Skin epidermis (tissue), 12 donors: ENCODE data around the gene PTPRN2.
"Not testable (repeated sequence)": the region's sequence is repeated elsewhere in the genome, so short reads cannot be mapped to it uniquely, and the experiment has no call there.

Experiments
- H3K27ac ChIP-seq, 21 experiments: fragments of 200-600 bp; sonication (generic) in 11 of 21; one replicate each; pipeline ENCODE4 v1.5.0; 2020; ENCODE audit warnings: mild to moderate bottlenecking in 3 of 21, inconsistent platforms in 2 of 21, moderate library complexity in 2 of 21
- H3K4me3 ChIP-seq, 7 experiments: fragments of 200-600 bp; sonication (generic) in 2 of 7; one replicate each; pipeline ENCODE4 v1.5.0; 2020; ENCODE audit warnings: inconsistent platforms in 2 of 7, mild to moderate bottlenecking in 2 of 7, moderate library complexity in 1 of 7

Gene PTPRN2

GRCh38 chr7:157703534-157704195 lies 884.0 kb downstream of the PTPRN2 start:
- Histone ChIP-seq H3K27ac (no peak overlapping the region), H3K4me3 (no peak overlapping the region)

DNA sequence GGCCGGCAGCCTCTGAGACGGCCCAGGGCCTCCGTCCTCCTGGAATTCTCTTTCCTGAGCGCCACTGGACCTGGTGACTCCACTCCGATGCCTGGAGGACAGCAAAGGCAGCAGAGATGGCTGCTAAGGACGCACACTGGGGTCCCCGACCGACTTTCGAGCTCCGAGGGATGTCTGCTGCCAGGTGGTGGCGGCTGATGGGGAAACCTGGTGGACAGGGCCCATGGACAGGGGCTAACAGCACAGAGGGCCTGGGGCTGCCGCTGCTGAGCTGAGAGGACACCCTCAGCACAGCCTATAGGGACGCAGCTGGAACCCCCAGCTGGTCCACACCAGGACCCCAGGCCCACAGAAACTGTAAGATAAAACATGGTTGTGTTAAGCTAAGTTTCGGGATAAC lies 884.5 kb downstream of the PTPRN2 start:
- Histone ChIP-seq H3K27ac (no peak overlapping the region), H3K4me3 (no peak overlapping the region)

- Histone ChIP-seq H3K4me3 (no peak overlapping the region), H3K27ac (no peak overlapping the region)
Observed at GRCh38 chr7:157702311-157703023, 885.2 kb downstream of the PTPRN2 start.

DNA sequence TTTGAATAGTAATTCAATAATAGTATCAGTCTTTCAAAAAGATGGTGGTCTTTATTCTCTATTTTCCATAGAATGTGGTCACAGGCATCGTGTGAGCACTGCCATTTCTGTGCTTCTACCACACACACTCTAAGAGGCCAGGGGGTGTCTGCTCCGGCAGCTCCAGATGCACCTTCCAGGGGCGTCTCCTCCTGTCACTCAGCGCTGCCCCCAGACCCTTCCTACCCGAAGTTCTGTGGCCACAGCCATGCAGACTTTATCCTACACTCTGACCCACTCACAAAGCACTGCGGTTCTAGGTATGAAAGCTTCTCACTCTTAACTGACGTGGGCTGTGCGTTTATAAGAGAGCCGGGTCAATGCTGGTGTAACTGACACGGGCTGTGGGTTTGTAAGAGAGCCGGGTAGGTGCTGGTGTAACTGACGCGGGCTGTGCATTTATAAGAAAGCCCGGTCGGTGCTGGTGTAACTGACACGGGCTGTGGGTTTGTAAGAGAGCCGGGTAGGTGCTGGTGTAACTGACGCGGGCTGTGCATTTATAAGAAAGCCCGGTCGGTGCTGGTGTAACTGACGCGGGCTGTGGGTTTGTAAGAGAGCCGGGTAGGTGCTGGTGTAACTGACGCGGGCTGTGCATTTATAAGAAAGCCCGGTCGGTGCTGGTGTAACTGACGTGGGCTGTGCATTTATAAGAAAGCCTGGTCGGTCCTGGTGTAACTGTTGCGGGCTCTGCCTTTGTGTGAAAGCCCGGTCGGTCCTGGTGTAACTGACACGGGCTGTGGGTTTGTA lies 886.0 kb downstream of the PTPRN2 start:
- H3K4me3 ChIP-seq, H3K27ac ChIP-seq: not testable (repeated sequence)

- Histone ChIP-seq H3K4me3 (no peak overlapping the region), H3K27ac (no peak overlapping the region)
Observed at GRCh38 chr7:157700231-157701005, 887.2 kb downstream of the PTPRN2 start.

- H3K27ac ChIP-seq: no peak overlapping the region
- H3K4me3 ChIP-seq: no peak overlapping the region
Observed at GRCh38 chr7:157699357-157700013, 888.1 kb downstream of the PTPRN2 start.

DNA sequence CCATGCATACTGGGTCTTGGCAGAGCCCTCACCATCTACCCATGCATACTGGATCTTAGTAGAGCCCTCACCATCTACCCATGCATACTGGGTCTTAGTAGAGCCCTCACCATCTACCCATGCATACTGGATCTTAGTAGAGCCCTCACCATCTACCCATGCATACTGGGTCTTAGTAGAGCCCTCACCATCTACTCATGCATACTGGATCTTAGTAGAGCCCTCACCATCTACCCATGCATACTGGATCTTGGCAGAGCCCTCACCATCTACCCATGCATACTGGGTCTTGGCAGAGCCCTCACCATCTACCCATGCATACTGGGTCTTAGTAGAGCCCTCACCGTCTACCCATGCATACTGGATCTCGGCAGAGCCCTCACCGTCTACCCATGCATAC lies 890.3 kb downstream of the PTPRN2 start:
- H3K27ac ChIP-seq, H3K4me3 ChIP-seq: not testable (repeated sequence)

GRCh38 chr7:157695609-157696008 lies 892.0 kb downstream of the PTPRN2 start:
- not testable (repeated sequence) for H3K27ac ChIP-seq, H3K4me3 ChIP-seq

DNA sequence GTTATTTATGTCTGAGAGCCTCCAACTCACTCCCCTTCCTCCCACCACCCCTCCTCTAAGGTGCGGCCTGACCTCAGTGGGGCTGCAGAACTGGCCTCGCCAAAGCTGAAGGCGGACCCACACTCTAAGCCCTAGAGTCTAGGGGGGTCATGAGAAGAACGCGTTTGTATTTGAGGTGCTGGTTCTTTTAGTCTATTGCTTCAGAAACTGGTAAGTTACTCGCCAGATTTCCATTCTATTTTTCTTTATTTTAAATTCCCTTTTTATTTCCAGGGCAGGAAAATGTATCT lies 893.3 kb downstream of the PTPRN2 start:
- no peak overlapping the region for H3K4me3 ChIP-seq
- H3K27ac ChIP-seq: no peak overlapping the region

DNA sequence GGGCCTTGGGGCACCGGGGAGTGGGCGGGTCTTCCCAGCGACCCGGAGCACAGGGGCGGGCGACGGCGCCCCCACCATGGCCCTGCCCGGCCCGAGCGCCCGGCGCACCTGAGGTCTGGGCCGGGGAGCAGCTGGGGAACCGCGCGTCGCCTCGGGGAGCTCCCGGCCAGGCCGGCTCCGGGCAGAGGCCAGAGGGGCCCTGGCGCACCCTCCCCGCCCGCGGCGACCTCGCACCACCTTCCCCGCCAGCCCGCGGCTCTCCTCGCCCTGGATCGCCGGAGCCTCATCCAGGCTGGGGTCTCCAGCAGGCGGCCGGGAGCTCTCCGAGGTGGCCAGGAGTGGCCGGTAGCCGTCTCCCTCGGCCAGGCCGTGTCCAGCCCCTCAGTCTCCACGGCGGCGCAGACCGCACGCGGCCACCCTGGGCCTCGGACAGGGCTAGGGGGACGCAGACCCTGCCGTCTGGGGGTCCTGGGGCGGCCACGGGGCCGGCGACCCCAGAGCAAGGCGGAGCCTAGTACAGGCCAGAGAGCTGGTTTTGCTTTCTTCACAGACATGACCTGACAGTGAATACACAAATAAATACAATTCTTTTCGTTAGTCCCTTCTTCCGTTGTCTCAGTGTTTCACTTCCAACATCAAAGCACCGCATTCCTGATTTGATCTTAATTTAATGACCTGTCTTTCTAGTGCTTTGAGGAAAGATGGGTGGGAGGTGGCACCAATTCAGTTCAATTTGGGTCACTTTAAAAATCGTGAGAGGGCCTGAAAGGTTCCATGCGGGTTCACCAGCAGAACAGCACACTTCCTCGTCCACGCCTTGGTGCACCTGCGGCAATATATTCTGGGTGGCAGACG lies 893.9 kb downstream of the PTPRN2 start:
- H3K27ac ChIP-seq: no peak overlapping the region
- H3K4me3 ChIP-seq: no peak overlapping the region

DNA sequence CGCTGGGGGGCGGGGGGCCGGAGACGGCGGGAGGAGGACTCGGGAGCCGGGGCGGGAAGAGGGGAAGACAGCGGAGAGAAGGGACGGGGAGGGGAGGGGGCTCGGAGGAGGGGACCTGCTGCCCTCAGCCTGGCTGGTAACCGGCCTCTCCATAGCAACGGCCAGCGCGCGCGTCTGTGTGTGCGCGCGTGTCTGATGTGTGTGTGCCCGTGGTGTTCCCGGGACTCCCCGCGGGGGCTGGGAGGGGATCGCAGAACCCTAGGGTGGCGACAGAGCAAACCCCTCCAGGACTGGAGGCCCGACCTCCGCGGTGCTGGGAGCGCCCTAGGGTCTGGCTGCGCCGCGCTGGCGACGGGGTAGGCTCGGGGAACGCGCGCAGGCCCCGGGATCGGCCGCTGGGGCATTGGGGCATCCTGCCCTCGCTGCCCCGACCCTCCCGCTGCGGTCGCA lies 894.5 kb downstream of the PTPRN2 start:
- Histone ChIP-seq H3K27ac (no peak overlapping the region), H3K4me3 (no peak overlapping the region)

- Histone ChIP-seq H3K27ac (no peak overlapping the region), H3K4me3 (no peak overlapping the region)
Observed at GRCh38 chr7:157692460-157693011, 895.1 kb downstream of the PTPRN2 start.

- H3K27ac ChIP-seq: no peak overlapping the region
- H3K4me3 ChIP-seq: no peak overlapping the region
Observed at GRCh38 chr7:157691586-157692459, 895.8 kb downstream of the PTPRN2 start.

DNA sequence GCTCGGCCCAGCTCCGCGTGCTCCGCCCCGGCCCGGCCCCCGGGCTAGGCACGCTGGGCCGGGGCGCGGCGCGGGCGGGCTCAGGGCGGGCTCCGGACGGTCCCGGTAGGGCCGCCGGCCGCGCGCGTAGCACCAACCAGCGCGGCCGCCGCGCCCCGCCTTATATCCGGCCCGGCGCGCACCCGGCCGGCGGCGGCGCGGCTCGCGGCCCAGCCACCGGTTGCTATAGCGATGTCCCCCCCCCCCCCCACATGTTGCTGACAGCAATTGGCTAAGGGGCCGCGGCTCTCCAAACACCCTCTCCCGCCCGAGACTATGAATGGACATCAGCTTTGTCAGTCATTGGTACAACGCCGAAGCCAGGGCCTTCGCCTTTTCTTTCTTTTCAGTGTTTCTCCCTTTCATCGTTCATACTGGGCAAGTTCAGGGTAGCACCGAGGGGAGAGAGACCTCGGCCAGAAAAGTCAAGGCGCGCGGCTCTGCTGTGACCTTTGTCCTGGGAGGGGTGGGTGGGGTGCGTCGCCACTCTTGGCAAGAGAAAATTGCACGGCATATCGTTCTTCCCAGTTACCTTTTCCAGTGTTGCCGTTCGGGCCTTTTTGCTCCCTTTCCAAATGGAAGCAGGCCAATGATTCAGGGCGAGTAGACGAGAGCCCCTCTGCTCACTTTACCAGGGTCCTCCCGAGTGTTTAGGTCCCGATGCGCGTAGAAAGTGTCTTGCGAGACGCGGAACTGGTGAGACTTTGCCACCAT lies 896.6 kb downstream of the PTPRN2 start:
- Histone ChIP-seq H3K27ac (no peak overlapping the region), H3K4me3 (peak overlapping the region in 3 of 7 experiments; percentile 21 to 33 (median 25))

DNA sequence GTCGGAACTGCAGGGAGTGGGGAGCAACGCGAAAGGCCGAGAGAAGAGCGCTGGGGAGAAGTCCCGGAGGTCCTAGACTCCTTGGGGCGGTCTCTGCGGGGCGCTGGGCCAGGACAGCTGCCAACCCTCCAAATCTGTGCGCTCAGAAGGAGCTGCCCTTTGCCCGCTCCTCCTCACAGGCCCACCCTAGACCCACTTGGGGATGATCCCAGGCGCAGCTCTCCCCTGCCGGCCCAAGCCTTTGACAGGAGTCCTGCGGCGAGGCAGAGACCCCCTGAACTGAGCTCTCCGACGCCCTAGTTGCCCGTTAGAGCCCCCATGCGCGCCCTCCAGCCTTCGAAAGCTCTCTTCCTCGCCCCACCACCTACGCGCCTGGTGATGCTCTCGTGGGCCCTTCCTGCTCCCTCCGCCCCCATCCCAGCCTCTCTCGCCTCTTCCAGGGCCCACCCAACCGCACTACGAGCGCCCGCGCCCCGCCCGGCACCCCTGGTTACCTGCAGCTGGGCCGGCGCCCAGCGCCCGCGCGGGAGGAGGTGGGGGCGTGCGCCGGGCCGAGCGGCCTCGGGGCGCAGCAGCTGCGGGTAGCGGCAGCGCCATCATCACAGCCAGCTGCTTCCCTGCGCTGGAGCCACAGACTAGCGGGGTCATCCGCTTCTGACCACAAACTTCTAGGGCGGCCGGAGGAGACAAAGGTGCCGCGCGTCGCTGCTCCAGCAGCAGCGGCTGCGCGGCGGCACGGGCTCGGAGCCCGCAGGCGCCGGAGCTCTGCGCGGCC lies 897.4 kb downstream of the PTPRN2 start:
- Histone ChIP-seq H3K27ac (no peak overlapping the region), H3K4me3 (peak overlapping the region in 3 of 7 experiments; percentile 21 to 33 (median 25))
